GM06990 (cell line): ENCODE measurements around the gene PLA2G12B.
"Not testable (repeated sequence)": the region's sequence is repeated elsewhere in the genome, so short reads cannot be mapped to it uniquely, and the experiment has no call there.

ENCODE experiments used
- DNase-seq: peaks from one replicate; pipeline ENCODE4 v3.0.0-alpha.2; 2011; ENCODE audit not compliant: insufficient read length; ENCODE audit errors: extremely low read depth
- H3K27me3 ChIP-seq: replicated peaks from 2 replicates; pipeline ENCODE4 v1.6.0; 2011; ENCODE audit warnings: low read length; ENCODE audit not compliant: control insufficient read depth, insufficient read depth
- H3K36me3 ChIP-seq: 2 replicates; pipeline ENCODE4 v1.5.1; 2011; ENCODE audit warnings: low read length; ENCODE audit not compliant: control insufficient read depth, insufficient read depth
- H3K4me3 ChIP-seq: replicated peaks from 2 replicates; pipeline ENCODE4 v1.5.1; 2011; ENCODE audit warnings: low read depth, mild to moderate bottlenecking, control low read depth, low read length
- CTCF ChIP-seq: IDR thresholded peaks from 2 replicates; pipeline ENCODE4 v1.5.1; 2011; ENCODE audit warnings: low read length, control low read depth, mild to moderate bottlenecking, inconsistent platforms; ENCODE audit not compliant: insufficient read depth, poor library complexity, severe bottlenecking

PLA2G12B gene, protein sequence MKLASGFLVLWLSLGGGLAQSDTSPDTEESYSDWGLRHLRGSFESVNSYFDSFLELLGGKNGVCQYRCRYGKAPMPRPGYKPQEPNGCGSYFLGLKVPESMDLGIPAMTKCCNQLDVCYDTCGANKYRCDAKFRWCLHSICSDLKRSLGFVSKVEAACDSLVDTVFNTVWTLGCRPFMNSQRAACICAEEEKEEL

GRCh38 chr10:72954596-72955554, at the start of gene PLA2G12B:
Gene PLA2G12B (minus strand): TSS chr10:72954806. CDS start chr10:72954685, 121 bp downstream.
- no peak for TF ChIP-seq CTCF
- Histone ChIP-seq H3K27me3 (no peaks in the 10 kb centered on the region; the same call in 1 of the 2 replicates), H3K4me3 (no peak within 1 kb of the TSS), H3K36me3 (no peaks in the 10 kb centered on the region)
- DNase-seq: no peak

DNA sequence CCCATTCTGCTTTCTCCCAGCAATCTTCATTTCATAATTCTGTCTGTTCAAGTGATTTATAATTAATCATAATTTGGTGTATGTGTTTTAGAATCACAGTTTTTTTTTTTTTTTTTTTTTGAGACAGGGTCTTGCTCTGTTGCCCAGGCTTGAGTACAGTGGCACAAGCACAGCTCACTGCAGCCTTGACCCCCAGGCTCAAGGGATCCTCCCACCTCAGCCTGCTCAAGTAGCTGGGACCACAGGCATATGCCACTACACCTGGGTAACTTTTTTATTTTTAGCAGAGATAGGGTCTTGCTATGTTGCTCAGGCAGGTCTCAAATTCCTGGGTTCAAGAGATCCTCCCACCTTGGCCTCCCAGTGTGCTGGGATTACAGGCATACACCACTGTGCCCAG, 49.2 kb upstream of the PLA2G12B start:
- no peak for TF ChIP-seq CTCF
- H3K27me3 ChIP-seq: no peaks in the 10 kb centered on the region
- DNase-seq: no peak
- H3K4me3 ChIP-seq: no peak overlapping the region
- peaks cover 2% of the 10 kb centered on the region for H3K36me3 ChIP-seq

DNA sequence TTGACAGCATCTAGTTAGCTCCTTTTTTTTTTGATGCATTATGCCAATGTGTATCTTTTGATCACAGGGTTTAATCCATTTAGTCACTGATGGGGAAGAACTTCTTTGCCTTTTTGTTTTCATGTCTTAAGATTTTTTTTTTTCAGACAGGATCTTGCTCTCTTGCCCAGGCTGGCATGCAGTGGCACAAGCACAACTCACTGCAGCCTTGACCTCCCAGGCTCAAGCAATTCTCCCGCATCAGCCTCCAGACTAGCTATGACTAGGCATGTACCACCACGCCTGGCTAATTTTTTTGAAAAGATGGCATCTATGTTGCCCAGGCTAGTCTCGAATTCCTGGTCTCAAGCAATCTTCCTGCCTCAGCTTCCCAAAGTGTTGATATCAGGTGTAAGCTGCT, 46.4 kb upstream of the PLA2G12B start:
- no peak for DNase-seq
- peaks cover 2% of the 10 kb centered on the region for H3K36me3 ChIP-seq
- H3K4me3 ChIP-seq: no peak overlapping the region
- TF ChIP-seq CTCF: no peak
- no peaks in the 10 kb centered on the region for H3K27me3 ChIP-seq

DNA sequence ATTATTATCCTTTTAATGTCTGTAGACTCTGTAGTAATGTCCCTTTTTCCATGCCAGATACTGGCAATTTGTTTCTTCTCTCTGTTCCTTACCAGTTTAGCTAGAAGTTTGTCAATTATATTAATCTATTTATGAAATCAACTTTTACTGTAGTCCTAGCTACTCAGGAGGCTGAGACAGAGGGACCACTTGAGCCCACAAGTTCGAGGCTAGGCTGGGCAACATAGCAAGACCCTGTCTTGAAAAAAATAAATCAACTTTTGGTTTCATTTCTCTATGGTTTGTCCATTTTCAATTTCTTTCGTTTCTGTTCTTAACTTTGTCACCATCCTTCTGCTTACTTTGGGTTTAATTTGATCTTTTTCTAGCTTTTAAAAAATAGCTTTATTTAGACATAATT, 42.5 kb upstream of the PLA2G12B start:
- Histone ChIP-seq H3K36me3 (peaks cover 2% of the 10 kb centered on the region; the same call in 1 of the 2 replicates), H3K4me3 (no peak overlapping the region), H3K27me3 (no peaks in the 10 kb centered on the region)
- no peak for TF ChIP-seq CTCF
- DNase-seq: no peak

GRCh38 chr10:72995459-72995858, 40.9 kb upstream of the PLA2G12B start:
- not testable (repeated sequence) for H3K27me3 ChIP-seq, H3K4me3 ChIP-seq, DNase-seq, H3K36me3 ChIP-seq

DNA sequence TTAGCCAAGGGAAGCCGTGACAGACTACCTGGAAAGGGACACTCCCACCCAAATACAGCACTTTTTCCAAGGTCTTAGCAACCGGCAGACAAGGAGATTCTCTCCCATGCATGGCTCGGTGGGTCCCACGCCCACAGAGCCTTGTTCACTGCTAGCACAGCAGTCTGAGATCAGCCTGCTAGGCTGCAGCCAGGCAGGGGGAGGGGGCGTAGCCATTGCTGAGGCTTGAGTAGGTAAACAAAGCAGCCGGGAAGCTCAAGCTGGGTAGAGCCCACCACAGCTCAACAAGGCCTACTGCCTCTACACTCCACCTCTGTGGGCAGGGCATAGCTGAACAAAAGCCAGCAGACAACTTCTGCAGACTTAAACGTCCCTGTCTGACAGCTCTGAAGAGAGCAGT, 35.2 kb upstream of the PLA2G12B start:
- DNase-seq, H3K36me3 ChIP-seq, H3K4me3 ChIP-seq, H3K27me3 ChIP-seq: not testable (repeated sequence)

DNA sequence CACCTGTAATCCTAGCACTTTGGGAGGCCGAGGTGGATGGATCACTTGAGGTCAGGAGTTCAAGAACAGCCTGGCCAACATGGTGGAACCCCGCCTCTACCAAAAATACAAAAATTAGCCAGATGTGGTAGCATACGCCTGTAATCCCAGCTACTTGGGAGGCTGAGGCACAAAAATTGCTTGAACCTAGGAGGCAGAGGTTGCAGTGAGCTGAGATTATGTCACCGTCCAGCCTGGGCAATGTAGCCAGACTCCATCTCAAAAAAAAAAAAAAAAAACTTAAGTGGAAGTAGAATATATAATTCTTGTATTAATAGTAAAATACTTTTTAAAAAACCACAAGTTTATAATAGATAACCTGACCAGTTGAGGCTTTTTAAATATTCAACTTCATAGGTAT, 30.0 kb upstream of the PLA2G12B start:
- H3K4me3 ChIP-seq, DNase-seq, H3K27me3 ChIP-seq, H3K36me3 ChIP-seq: not testable (repeated sequence)
